OCI-LY1 (cell line): ENCODE results near the gene MAP7D1.

Experiments used
- H2AFZ ChIP-seq: fragments of 200-600 bp; sonication (generic), shearing (Covaris generic); 2 replicates; pipeline ENCODE4 v1.6.0; 2014; ENCODE audit warnings: antibody characterized with exemption, mild to moderate bottlenecking, low read length
- H3F3A ChIP-seq: fragments of 200-600 bp; sonication (generic), shearing (Covaris generic); 2 replicates; pipeline ENCODE4 v1.6.0; 2014; ENCODE audit warnings: mild to moderate bottlenecking, antibody characterized with exemption, low read length, moderate library complexity; ENCODE audit not compliant: insufficient read depth
- H3K27ac ChIP-seq: fragments of 200-600 bp; sonication (generic); 2 replicates; pipeline ENCODE4 v1.5.1; 2014; ENCODE audit warnings: low read length, mixed run types, mild to moderate bottlenecking, low read depth; ENCODE audit not compliant: poor library complexity, severe bottlenecking
- H3K27me3 ChIP-seq: fragments of 200-600 bp; sonication (generic); 2 replicates; pipeline ENCODE4 v1.6.0; 2014; ENCODE audit warnings: antibody characterized with exemption, mild to moderate bottlenecking, low read length, moderate library complexity; ENCODE audit not compliant: insufficient read depth
- H3K36me3 ChIP-seq: fragments of 200-600 bp; sonication (generic); 2 replicates; pipeline ENCODE4 v1.6.1; 2014; ENCODE audit warnings: mild to moderate bottlenecking, antibody characterized with exemption, low read length, moderate library complexity, mixed read lengths; ENCODE audit not compliant: insufficient read depth
- H3K4me1 ChIP-seq: fragments of 200-600 bp; sonication (generic); 2 replicates; pipeline ENCODE4 v1.5.1; 2014; ENCODE audit warnings: mild to moderate bottlenecking, low read length, moderate library complexity; ENCODE audit not compliant: insufficient read depth, severe bottlenecking
- H3K4me2 ChIP-seq: fragments of 200-600 bp; sonication (generic), shearing (Covaris generic); 2 replicates; pipeline ENCODE4 v1.6.1; 2014; ENCODE audit warnings: low read length
- H3K4me3 ChIP-seq: fragments of 200-600 bp; sonication (generic); 2 replicates; pipeline ENCODE4 v1.5.1; 2014; ENCODE audit warnings: low read length, low read depth, mild to moderate bottlenecking, mixed read lengths; ENCODE audit not compliant: poor library complexity, severe bottlenecking
- H3K79me2 ChIP-seq: fragments of 200-600 bp; shearing (Covaris generic); 2 replicates; pipeline ENCODE4 v1.6.1; 2016; ENCODE audit warnings: mixed run types, low read length, mixed read lengths; ENCODE audit not compliant: insufficient read depth
- H3K9ac ChIP-seq: fragments of 200-600 bp; sonication (generic), shearing (Covaris generic); 2 replicates; pipeline ENCODE4 v1.6.1; 2014; ENCODE audit warnings: mild to moderate bottlenecking, low read length, mixed read lengths
- H3K9me2 ChIP-seq: fragments of 200-600 bp; sonication (generic), shearing (Covaris generic); 2 replicates; pipeline ENCODE4 v1.6.1; 2014; ENCODE audit warnings: low read depth, mild to moderate bottlenecking, low read length, mixed read lengths
- H3K9me3 ChIP-seq: fragments of 200-600 bp; shearing (Covaris generic); 2 replicates; pipeline ENCODE4 v1.6.1; 2014; ENCODE audit warnings: low read length, mixed read lengths
- H4K20me1 ChIP-seq: fragments of 200-600 bp; sonication (generic), shearing (Covaris generic); 2 replicates; pipeline ENCODE4 v1.6.0; 2016; ENCODE audit warnings: mild to moderate bottlenecking, low read length; ENCODE audit not compliant: insufficient read depth
- CTCF ChIP-seq: fragments of 200-600 bp; sonication (generic), shearing (Covaris generic); IDR thresholded peaks from 2 replicates; pipeline ENCODE4 v1.5.1; 2017; ENCODE audit warnings: mild to moderate bottlenecking, antibody characterized with exemption, low read length, moderate library complexity, mixed read lengths
- EZH2 ChIP-seq: fragments of 200-600 bp; sonication (generic), shearing (Covaris generic); IDR thresholded peaks from 2 replicates; pipeline ENCODE4 v1.8.0; 2017; ENCODE audit warnings: borderline replicate concordance, mixed run types, mild to moderate bottlenecking, antibody characterized with exemption, low read length, moderate library complexity, mixed read lengths

Gene MAP7D1

DNA sequence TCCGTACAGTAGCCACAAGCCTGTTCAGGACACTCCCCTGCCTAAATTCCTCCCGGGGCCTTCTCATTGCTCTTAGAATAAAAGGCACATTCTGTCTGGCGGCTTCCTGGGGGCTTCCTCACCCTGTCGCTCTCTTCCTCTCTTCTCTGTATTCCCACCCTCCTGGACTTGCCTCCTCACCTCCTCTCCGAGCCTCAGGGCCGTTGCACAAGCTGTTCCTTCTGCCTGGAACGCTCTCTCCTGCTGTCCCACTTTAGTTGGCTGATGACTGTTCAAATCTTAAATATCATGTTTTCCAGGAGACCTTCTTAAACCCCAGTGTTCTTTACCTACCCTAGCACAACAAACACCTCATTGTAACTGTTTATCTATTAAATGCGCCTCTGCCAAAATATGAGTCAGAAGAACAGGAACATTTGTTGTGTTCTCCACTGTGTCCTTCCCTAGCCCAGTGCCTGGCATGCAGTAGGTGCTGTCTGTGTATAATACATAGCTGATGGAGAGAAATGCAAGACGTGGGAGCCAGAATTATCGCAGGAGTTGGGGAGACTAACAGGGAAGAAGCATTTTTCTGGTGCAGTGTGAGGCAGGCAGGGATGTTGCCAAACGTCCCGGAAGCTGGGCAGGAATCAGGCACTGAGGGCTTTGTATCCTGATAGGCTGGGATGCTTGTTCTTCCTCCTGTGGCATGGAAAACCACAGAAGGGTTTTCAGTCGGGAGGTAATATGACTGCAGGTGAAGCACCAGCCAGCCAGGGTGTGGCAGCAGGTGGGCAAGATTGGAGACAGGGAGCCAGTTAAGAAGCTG lies 44.2 kb downstream of the MAP7D1 start:
- no peak overlapping the region for H3K4me2 ChIP-seq
- no peaks in the 10 kb centered on the region for H3K27me3 ChIP-seq
- H4K20me1 ChIP-seq = no peaks in the 10 kb centered on the region
- H3K36me3 ChIP-seq = no peaks in the 10 kb centered on the region
- no peak overlapping the region for H3K27ac ChIP-seq
- H2AFZ ChIP-seq = no peak overlapping the region
- TF ChIP-seq CTCF = 0 out of 2 replicates have a peak, but pooled peaks have one; percentile 8
- no peak for TF ChIP-seq EZH2
- peaks cover 2% of the 10 kb centered on the region; the same call in 1 of the 2 replicates for H3F3A ChIP-seq
- peaks cover 9% of the 10 kb centered on the region for H3K4me1 ChIP-seq
- H3K9me2 ChIP-seq = no peaks in the 10 kb centered on the region
- no peaks in the 10 kb centered on the region for H3K9me3 ChIP-seq
- no peak overlapping the region for H3K9ac ChIP-seq
- no peaks in the 10 kb centered on the region for H3K79me2 ChIP-seq
- H3K4me3 ChIP-seq = no peak overlapping the region

- H3K4me2 ChIP-seq = no peak overlapping the region
- H3K9ac ChIP-seq = no peak overlapping the region
- H2AFZ ChIP-seq = no peak overlapping the region
- no peaks in the 10 kb centered on the region for H4K20me1 ChIP-seq
- no peaks in the 10 kb centered on the region for H3K27me3 ChIP-seq
- no peak overlapping the region for H3K27ac ChIP-seq
- H3K4me1 ChIP-seq = peaks cover 15% of the 10 kb centered on the region
- no peaks in the 10 kb centered on the region for H3K36me3 ChIP-seq
- no peak for TF ChIP-seq CTCF
- TF ChIP-seq EZH2 = no peak
- H3K79me2 ChIP-seq = no peaks in the 10 kb centered on the region
- H3K9me3 ChIP-seq = no peaks in the 10 kb centered on the region
- H3K9me2 ChIP-seq = no peaks in the 10 kb centered on the region
- no peak overlapping the region for H3K4me3 ChIP-seq
- no peaks in the 10 kb centered on the region for H3F3A ChIP-seq
These were observed 47.1 kb downstream of the MAP7D1 start for GRCh38 chr1:36203027-36203553.

- H3K4me3 ChIP-seq = no peak overlapping the region
- no peak overlapping the region for H3K9ac ChIP-seq
- no peaks in the 10 kb centered on the region for H4K20me1 ChIP-seq
- H3K27me3 ChIP-seq = no peaks in the 10 kb centered on the region
- no peaks in the 10 kb centered on the region for H3F3A ChIP-seq
- H3K27ac ChIP-seq = no peak overlapping the region
- no peaks in the 10 kb centered on the region for H3K36me3 ChIP-seq
- H3K4me1 ChIP-seq = peaks cover 22% of the 10 kb centered on the region
- H3K79me2 ChIP-seq = no peaks in the 10 kb centered on the region
- H3K4me2 ChIP-seq = no peak overlapping the region
- H3K9me3 ChIP-seq = no peaks in the 10 kb centered on the region
- no peaks in the 10 kb centered on the region for H3K9me2 ChIP-seq
- no peak overlapping the region for H2AFZ ChIP-seq
- no peak for TF ChIP-seq CTCF
- no peak for TF ChIP-seq EZH2
These were observed 47.8 kb downstream of the MAP7D1 start for GRCh38 chr1:36203554-36204346.
